Measurements from ENCODE around the gene ABCA9. TPM values are rescaled to one million over a fixed set of nuclear protein-coding genes. Genes with fewer than 3 reads are reported as not detected.
"Not testable (repeated sequence)": the region's sequence is repeated elsewhere in the genome, so short reads cannot be mapped to it uniquely, and the experiment has no call there.

ABCA9 gene
- 3.6 and 5.5 TPM in 2 replicates for total RNA-seq (2014; rRNA removed; shearing (Covaris generic))
- polyA plus RNA-seq (2015; cell fraction: cytosol; rRNA removed): 2.3 and 2.7 TPM in 2 replicates
- 9.7 and 11.4 TPM in 2 replicates for polyA plus RNA-seq (2015; cell fraction: nucleus; rRNA removed)

GRCh38 chr17:69060822-69061221 lies at the start of gene ABCA9:
ABCA9 (minus strand) TSS chr17:69060927; CDS start chr17:69051126, 9,801 bp downstream.
- in situ Hi-C loops (cut with HindIII; ENCODE audit: low pct_unique_long_range_greater_than_20kb, low sequenced_read_pairs): no loop called here

GRCh38 chr17:69105907-69106730 lies 45.4 kb upstream of the ABCA9 start:
- in situ Hi-C loops (cut with HindIII; ENCODE audit: low pct_unique_long_range_greater_than_20kb, low sequenced_read_pairs): no loop called here

More at GRCh38 chr17:69060822-69061221, at the start of gene ABCA9:
- peak; percentile 98 for DNase-seq (ENCODE audit: low read depth, low spot score)

GRCh38 chr17:69103557-69104233 lies 43.0 kb upstream of the ABCA9 start:
- in situ Hi-C loops (cut with HindIII; ENCODE audit: low pct_unique_long_range_greater_than_20kb, low sequenced_read_pairs): no loop called here
- DNase-seq (ENCODE audit: low read depth, low spot score): no peak

More at GRCh38 chr17:69105907-69106730, 45.4 kb upstream of the ABCA9 start:
- no peak for DNase-seq (ENCODE audit: low read depth, low spot score)

GRCh38 chr17:69098625-69099024 lies 37.9 kb upstream of the ABCA9 start:
- in situ Hi-C loops (cut with HindIII; ENCODE audit: low pct_unique_long_range_greater_than_20kb, low sequenced_read_pairs): no loop called here
- DNase-seq (ENCODE audit: low read depth, low spot score): no peak

DNA sequence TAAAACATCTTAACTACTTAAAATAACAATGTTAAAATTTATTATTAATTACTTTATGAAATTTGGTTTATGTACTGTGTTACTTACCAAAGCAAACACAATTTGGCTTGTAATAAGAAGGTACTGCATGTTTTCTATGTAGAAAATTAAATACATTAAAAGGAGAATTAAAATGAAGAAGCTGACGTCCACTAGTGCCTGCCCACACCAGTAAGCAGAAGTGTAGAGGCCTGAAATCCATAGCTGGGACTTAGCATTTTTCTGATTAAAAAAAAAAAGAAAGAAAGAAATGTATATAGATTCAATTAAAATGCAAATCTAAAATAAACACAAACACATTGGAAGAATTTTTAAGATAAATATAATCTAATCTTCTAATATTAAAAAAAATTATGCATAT lies 35.8 kb upstream of the ABCA9 start:
- in situ Hi-C loops (cut with HindIII; ENCODE audit: low pct_unique_long_range_greater_than_20kb, low sequenced_read_pairs): no loop called here
- DNase-seq (ENCODE audit: low read depth, low spot score): no peak

DNA sequence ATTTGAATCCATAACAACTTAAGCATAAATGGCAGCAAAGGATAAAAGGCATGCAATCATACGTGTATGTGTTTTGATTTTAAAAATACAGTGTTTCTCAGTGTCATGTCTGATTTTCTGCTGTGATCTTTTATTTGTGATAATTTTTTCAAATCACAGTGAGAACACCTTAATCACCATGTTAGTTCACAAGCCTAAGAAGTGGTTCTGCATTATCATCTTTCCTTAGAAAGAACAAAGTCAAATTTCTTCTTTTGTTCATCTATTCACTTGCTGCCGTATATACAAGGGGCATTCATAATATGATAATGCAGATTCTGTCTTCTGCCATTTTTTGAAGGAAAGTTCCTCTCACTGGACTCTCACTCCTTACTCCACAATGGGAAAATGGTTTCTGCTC lies 33.3 kb upstream of the ABCA9 start:
- in situ Hi-C loops (cut with HindIII; ENCODE audit: low pct_unique_long_range_greater_than_20kb, low sequenced_read_pairs): no loop called here
- no peak for DNase-seq (ENCODE audit: low read depth, low spot score)

DNA sequence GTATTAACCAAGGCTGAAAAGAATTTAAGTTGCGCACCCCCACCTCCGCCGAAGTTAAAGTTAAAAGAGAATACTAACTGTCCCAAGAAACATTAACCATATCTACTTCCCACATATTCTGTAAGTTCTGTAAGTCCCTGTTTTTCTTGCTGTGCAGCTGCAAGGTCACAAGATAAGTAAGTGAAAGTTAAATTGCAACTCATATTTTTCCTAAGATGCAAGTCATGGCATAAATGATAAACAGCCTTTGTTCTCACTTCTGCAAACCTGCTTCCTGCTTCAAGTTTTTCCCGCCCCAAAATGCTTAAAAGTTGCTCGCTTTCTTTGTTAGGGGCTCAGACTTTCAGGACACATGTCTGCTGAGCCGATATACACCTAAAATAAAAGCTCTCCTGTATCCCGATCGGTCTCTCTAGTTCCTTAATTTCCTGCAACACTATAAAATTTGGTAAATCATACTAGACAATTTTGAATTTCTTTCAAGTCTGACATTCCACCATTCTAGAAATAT lies 32.6 kb upstream of the ABCA9 start:
- peak; percentile 65 for DNase-seq (ENCODE audit: low read depth, low spot score)
- in situ Hi-C loops (cut with HindIII; ENCODE audit: low pct_unique_long_range_greater_than_20kb, low sequenced_read_pairs): no loop called here

GRCh38 chr17:69090365-69090764 lies 29.6 kb upstream of the ABCA9 start:
- in situ Hi-C loops (cut with HindIII; ENCODE audit: low pct_unique_long_range_greater_than_20kb, low sequenced_read_pairs): no loop called here

DNA sequence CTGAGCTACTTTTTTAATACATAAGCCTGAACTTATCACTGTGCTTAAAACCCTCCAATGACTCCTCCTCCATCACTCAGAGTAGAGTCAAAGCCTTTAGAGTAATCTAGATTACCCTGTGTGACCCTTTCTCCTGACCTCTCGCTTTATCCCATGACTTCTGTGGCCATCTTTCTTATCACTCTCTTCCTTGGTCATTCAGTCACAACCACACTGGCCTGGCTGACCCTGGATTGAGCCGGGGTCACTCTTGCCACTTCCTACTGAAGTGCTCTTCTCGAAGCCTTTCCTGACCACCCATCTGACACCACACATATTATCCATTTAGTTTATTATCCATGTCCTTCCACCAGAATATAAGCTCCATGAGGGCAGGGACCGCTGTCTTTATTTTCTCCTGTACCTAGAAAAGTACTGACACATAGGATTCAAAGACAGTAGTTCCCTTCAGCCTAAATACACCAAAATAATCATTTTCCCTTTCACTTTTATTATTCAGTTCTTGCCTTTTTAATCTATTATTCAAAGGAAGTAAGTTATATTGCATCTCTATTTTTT lies 28.0 kb upstream of the ABCA9 start:
- DNase-seq (ENCODE audit: low read depth, low spot score): no peak
- in situ Hi-C loops (cut with HindIII; ENCODE audit: low pct_unique_long_range_greater_than_20kb, low sequenced_read_pairs): no loop called here

More at GRCh38 chr17:69090365-69090764, 29.6 kb upstream of the ABCA9 start:
- no peak for DNase-seq (ENCODE audit: low read depth, low spot score)

DNA sequence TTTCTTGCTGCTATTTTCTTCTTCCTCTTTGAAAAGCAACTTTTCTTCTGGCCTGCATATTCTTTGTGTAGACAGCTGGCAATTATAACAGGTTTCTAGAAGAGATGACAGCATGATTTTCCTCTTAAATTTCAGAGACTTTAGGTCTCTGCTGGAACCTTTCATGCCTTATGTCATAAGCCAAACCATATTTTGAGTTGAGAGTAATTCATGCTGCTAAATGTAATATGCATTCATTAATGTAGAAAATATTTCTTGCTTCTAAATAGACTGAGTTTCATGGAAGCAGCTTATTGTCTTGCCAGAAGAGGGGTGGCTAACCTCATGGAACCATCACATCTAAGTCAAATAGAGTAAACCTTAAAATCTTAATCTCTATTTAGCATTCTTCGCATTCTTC lies 25.9 kb upstream of the ABCA9 start:
- in situ Hi-C loops (cut with HindIII; ENCODE audit: low pct_unique_long_range_greater_than_20kb, low sequenced_read_pairs): no loop called here
- DNase-seq (ENCODE audit: low read depth, low spot score): no peak

GRCh38 chr17:69084911-69085310 lies 24.2 kb upstream of the ABCA9 start:
- peak; percentile 51 for DNase-seq (ENCODE audit: low read depth, low spot score)
- in situ Hi-C loops (cut with HindIII; ENCODE audit: low pct_unique_long_range_greater_than_20kb, low sequenced_read_pairs): no loop called here

DNA sequence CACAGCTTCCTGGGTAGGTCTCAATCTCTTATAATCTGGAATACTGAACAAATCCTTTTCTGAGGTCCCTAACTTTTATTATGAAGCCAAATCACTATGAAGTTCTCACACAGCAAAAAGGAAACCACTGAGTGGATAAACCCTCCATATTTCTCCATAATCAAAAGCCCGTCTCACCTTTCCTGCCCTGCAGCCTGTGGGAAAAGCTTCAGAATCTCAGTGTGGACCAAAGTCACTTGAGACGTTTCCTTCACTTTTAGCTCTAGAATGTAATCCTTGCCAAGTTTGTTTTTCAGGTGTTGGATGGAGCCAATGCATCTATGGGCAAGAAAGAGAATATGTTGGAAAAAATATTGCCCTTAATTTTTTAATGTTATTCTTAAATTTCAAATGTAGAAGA lies 22.0 kb upstream of the ABCA9 start:
- in situ Hi-C loops (cut with HindIII; ENCODE audit: low pct_unique_long_range_greater_than_20kb, low sequenced_read_pairs): no loop called here
- DNase-seq (ENCODE audit: low read depth, low spot score): no peak

- no peak for DNase-seq (ENCODE audit: low read depth, low spot score)
- in situ Hi-C loops (cut with HindIII; ENCODE audit: low pct_unique_long_range_greater_than_20kb, low sequenced_read_pairs): no loop called here
Measured at GRCh38 chr17:69078864-69079263, 18.1 kb upstream of the ABCA9 start.

DNA sequence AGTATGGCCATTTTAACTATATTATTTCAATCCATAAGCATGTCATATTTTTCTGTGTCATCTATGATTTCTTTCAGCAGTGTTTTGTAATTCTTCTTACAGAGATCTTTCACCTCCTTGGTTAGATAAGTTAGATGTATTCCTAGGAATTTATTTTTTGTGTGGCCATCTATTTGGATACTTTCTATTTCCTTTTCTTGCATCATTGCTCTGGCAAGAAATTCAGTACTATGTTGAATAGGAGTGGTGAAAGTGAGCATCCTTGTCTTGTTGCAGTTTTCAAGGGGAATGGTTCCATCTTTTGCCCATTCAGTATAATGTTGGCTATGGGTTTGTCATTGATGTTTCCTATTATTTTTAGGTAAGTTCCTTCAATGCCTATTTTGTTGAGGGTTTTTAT lies 15.1 kb upstream of the ABCA9 start:
- in situ Hi-C loops (cut with HindIII; ENCODE audit: low pct_unique_long_range_greater_than_20kb, low sequenced_read_pairs): no loop called here
- DNase-seq (ENCODE audit: low read depth, low spot score): no peak

DNA sequence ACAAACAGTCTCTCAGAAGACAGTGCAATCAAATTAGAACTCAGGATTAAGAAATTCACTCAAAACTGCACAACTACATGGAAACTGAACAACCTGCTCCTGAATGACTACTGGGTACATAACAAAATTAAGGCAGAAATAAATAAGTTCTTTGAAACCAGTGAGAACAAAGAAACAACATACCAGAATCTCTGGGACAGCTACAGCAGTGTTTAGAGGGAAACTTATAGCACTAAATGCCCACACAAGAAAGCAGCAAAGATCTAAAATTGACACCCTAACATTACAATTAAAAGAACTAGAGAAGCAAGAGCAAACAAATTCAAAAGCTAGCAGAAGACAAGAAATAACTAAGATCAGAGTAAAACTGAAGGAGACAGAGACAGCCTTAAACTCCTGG lies 12.7 kb upstream of the ABCA9 start:
- in situ Hi-C loops (cut with HindIII; ENCODE audit: low pct_unique_long_range_greater_than_20kb, low sequenced_read_pairs); DNase-seq (ENCODE audit: low read depth, low spot score): not testable (repeated sequence)

DNA sequence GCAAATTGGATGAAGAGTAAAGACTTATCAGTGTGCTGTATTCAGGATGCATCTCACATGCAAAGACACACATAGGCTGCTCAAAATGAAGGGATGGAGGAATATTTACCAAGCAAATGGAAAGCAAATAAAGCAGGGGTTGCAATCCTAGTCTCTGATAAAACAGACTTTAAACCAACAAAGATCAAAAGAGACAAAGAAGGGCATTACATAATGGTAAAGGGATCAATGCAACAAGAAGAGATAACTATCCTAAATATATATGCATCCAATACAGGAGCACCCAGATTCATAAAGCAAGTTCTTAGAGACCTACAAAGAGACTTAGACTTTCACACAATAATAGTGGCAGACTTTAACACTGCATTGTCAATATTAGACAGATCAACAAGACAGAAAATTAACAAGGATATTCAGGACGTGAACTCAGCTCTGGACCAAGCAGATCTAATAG lies 12.1 kb upstream of the ABCA9 start:
- DNase-seq (ENCODE audit: low read depth, low spot score); in situ Hi-C loops (cut with HindIII; ENCODE audit: low pct_unique_long_range_greater_than_20kb, low sequenced_read_pairs): not testable (repeated sequence)

GRCh38 chr17:69071233-69071586 lies 10.5 kb upstream of the ABCA9 start:
- in situ Hi-C loops (cut with HindIII; ENCODE audit: low pct_unique_long_range_greater_than_20kb, low sequenced_read_pairs): not testable (repeated sequence)

More at GRCh38 chr17:69071233-69071586, 10.5 kb upstream of the ABCA9 start:
- not testable (repeated sequence) for DNase-seq (ENCODE audit: low read depth, low spot score)

All from SK-MEL-5 (cell line).